Fibroblast of skin of abdomen (primary cell): ENCODE results near the gene TRIM40.

ENCODE experiments used
- DNase-seq: peaks from one replicate; pipeline ENCODE4 v3.0.0-alpha.2; 2013

Gene TRIM40

GRCh38 chr6:30150671-30151395, 14.9 kb downstream of the TRIM40 start:
- peak; percentile 7 for DNase-seq

GRCh38 chr6:30151580-30151979, 15.6 kb downstream of the TRIM40 start:
- DNase-seq, result no peak

- DNase-seq, result no peak
These were observed 16.2 kb downstream of the TRIM40 start for GRCh38 chr6:30152016-30152673.

GRCh38 chr6:30152910-30153610, 17.1 kb downstream of the TRIM40 start:
- no peak for DNase-seq

GRCh38 chr6:30154061-30154460, 18.1 kb downstream of the TRIM40 start:
- no peak for DNase-seq

GRCh38 chr6:30154709-30155519, 19.0 kb downstream of the TRIM40 start:
- peak; percentile 79 for DNase-seq

GRCh38 chr6:30155520-30156261, 19.8 kb downstream of the TRIM40 start:
- no peak for DNase-seq

- DNase-seq, result peak; percentile 39
These were observed 20.3 kb downstream of the TRIM40 start for GRCh38 chr6:30156262-30156599.

- DNase-seq, result no peak
These were observed 20.8 kb downstream of the TRIM40 start for GRCh38 chr6:30156774-30157173.

- DNase-seq, result no peak
These were observed 21.6 kb downstream of the TRIM40 start for GRCh38 chr6:30157581-30157980.

GRCh38 chr6:30157999-30158398, 22.1 kb downstream of the TRIM40 start:
- DNase-seq, result no peak

GRCh38 chr6:30158475-30159040, 22.6 kb downstream of the TRIM40 start:
- DNase-seq, result no peak

GRCh38 chr6:30160008-30160784, 24.3 kb downstream of the TRIM40 start:
- DNase-seq, result no peak

- no peak for DNase-seq
These were observed 25.0 kb downstream of the TRIM40 start, which contains the start of gene TRIM10 for GRCh38 chr6:30160785-30161531. TRIM10 (minus strand) TSS chr6:30161211; CDS start chr6:30160858, 353 bp downstream.

GRCh38 chr6:30162265-30163089, 26.5 kb downstream of the TRIM40 start:
- DNase-seq, result no peak

GRCh38 chr6:30163090-30163917, 27.4 kb downstream of the TRIM40 start, which contains the start of gene TRIM15:
TRIM15 (plus strand) TSS chr6:30163546; CDS start chr6:30163685, 139 bp downstream.
- no peak for DNase-seq

GRCh38 chr6:30163918-30164654, 28.1 kb downstream of the TRIM40 start:
- no peak for DNase-seq
